Measurements from ENCODE around the gene CCDC142.
A peak's percentile ranks its signal among the peaks of the same experiment; 100 is the strongest.

Gene CCDC142

DNA sequence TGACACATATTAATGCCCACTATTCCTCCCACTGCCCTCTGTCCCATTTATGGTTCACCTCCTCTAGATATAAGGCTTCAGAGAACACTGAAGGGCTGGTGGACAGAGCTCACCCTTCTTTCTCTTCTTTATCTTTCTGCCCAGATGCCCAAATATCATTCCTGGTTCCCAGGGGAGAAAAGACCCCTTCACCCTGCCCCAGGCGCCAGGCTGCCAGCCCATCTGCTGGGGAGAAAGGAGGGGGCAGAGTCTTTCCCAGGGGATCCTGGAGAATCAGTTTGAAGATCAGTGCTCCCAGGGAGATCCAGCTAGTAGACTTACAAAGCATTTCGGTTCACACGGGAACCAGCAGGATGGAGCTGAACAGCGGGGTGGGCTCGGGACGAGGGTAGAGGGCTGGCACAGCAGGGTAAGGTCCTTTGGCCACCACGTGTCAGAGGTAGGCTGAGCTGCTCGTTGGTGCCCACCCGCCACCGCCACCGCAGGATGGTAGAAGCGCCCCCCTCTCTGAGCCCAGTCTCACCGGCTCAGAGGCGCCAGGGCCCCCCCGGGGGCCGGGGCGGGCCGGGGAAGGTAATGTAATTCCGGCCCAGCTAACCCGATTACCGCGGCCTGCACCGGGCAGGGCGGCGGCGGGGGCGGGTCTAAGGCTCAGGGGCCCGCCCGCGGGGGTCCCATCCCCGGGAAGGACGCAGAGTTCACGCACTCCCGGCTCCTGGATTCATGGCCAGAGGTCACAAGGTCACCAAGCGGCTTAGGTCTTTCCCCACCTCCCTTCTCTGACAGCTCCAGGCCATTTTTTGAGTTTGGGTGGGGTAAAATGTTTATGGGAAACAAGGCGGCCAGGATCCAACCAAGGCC is 30.2 kb upstream of the CCDC142 start:
- TF ChIP-seq, protein P1, sequence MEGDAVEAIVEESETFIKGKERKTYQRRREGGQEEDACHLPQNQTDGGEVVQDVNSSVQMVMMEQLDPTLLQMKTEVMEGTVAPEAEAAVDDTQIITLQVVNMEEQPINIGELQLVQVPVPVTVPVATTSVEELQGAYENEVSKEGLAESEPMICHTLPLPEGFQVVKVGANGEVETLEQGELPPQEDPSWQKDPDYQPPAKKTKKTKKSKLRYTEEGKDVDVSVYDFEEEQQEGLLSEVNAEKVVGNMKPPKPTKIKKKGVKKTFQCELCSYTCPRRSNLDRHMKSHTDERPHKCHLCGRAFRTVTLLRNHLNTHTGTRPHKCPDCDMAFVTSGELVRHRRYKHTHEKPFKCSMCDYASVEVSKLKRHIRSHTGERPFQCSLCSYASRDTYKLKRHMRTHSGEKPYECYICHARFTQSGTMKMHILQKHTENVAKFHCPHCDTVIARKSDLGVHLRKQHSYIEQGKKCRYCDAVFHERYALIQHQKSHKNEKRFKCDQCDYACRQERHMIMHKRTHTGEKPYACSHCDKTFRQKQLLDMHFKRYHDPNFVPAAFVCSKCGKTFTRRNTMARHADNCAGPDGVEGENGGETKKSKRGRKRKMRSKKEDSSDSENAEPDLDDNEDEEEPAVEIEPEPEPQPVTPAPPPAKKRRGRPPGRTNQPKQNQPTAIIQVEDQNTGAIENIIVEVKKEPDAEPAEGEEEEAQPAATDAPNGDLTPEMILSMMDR (IDR thresholded peaks at IDR 0.05; ENCODE audit: control insufficient read depth, insufficient read depth, low read depth, low read length, missing control alignments): no peak
- DNase-seq (ENCODE audit: low read depth): no peak
- H3K4me3 ChIP-seq (ENCODE audit: control insufficient read depth, low read depth, low read length): no peak overlapping the region

DNA sequence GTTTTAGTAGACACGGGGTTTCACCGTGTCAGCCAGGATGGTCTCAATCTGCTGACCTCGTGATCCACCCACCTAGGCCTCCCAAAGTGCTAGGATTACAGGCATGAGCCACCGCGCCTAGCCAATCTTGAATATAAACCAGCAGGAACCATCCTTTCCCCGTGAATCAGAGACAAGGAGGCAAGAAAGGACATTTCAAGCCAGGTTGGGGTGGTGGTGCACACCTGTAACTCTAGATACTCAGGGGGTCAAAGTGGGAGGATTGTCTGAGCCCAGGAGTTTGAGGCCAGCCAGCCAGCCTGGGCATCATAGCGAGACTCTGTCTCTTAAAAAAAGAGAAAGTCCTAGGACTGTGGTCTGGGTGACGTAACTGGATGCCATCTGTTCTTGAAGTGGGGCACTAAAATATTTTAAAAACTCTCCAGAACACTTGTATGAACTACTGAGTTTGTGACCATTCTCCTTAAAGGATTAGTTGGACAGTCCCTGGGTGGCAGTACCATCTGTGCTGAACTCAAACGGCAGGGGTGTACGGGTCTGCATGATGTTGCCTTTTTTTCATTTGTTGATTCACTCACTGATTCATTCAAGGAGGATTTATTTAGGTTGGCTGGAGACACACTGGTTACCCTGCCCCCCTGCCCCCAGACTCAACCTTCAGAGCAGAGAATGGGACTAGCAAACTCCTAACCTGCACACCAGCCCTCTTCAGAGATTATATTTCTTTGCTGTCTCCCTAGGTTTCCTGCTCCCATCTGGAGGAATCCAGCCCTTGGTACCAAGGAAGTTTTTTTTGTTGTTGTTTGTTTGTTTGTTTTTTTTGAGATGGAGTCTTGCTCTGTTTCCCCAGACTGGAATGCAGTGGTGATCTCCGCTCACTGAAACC is 28.5 kb upstream of the CCDC142 start:
- TF ChIP-seq, protein P1 (IDR thresholded peaks at IDR 0.05; ENCODE audit: control insufficient read depth, insufficient read depth, low read depth, low read length, missing control alignments): no peak
- DNase-seq (ENCODE audit: low read depth): no peak

DNA sequence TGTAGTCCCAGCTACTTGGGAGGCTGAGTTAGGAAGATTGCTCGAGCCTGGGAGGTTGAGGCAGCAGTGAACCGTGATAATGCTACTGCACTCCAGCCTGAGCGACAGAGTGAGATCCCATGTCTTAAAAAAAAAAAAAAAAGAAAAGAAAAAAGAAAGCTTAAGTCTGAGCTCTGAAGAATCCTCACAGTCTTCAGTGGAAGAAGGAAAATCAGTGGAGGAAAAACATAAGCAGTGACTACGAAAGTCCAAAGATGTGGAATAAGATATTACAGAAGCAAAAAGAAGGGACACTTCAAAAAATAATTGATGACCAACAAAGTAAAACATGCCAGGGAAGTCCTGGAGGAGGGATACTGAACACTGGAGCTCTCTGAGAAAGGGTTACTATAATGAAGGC is 27.5 kb upstream of the CCDC142 start:
- no peak overlapping the region for H3K4me3 ChIP-seq (ENCODE audit: control insufficient read depth, low read depth, low read length)
- no peak for DNase-seq (ENCODE audit: low read depth)
- TF ChIP-seq, protein P1 (IDR thresholded peaks at IDR 0.05; ENCODE audit: control insufficient read depth, insufficient read depth, low read depth, low read length, missing control alignments): no peak

More for the DNA sequence above, 28.5 kb upstream of the CCDC142 start:
- H3K4me3 ChIP-seq (ENCODE audit: control insufficient read depth, low read depth, low read length): no peak overlapping the region

GRCh38 chr2:74507926-74508520 is 25.2 kb upstream of the CCDC142 start:
- peak overlapping the region; percentile 84 for H3K4me3 ChIP-seq (ENCODE audit: control insufficient read depth, low read depth, low read length)
- no peak for DNase-seq (ENCODE audit: low read depth)
- TF ChIP-seq, protein P1 (IDR thresholded peaks at IDR 0.05; ENCODE audit: control insufficient read depth, insufficient read depth, low read depth, low read length, missing control alignments): no peak

GRCh38 chr2:74507145-74507925 is 24.5 kb upstream of the CCDC142 start, which contains the start of gene PCGF1:
Gene PCGF1 (minus strand): TSS chr2:74507695. CDS start chr2:74507668, 27 bp downstream.
- H3K4me3 ChIP-seq (ENCODE audit: control insufficient read depth, low read depth, low read length): peak within 1 kb of the TSS; percentile 84
- peak; percentile 93 for DNase-seq (ENCODE audit: low read depth)
- TF ChIP-seq, protein P1 (IDR thresholded peaks at IDR 0.05; ENCODE audit: control insufficient read depth, insufficient read depth, low read depth, low read length, missing control alignments): peak; percentile 53

Measured in AG09309 (cell line).